ENCODE data around the gene MTFP1.

DNA sequence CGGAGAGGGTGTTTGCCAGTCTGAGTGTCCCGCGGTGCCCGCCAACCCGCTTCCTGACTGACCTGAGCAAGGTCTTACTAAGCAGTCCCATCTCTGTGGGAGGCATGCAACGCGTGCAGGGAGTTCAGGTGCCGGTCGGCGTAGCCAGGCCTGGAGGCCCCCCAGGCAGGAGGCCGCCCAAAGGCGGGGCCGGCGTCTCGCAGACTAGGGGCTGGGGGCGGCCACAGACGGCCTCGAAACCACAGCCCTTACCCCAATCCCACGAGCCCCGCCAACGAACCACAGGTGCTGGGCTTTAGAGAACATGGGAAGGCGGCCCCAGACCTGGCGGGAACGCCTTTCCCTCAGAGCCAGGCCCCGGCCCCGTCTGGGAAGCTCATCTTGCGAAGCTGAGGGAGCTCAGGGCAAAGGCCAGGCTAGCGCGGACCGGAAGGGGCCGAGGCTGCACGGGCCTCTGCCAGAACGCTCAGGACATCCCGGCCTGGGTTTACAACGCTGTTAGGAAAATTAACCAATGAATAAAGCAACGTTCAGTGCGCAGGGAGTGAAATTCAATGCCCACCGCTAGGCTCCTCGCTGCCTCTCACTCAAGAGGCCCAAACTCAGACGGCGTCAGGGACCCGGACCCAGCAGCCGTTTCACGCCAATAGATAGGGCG lies 2.1 kb upstream of the MTFP1 start:
- TF ChIP-seq, protein P1, sequence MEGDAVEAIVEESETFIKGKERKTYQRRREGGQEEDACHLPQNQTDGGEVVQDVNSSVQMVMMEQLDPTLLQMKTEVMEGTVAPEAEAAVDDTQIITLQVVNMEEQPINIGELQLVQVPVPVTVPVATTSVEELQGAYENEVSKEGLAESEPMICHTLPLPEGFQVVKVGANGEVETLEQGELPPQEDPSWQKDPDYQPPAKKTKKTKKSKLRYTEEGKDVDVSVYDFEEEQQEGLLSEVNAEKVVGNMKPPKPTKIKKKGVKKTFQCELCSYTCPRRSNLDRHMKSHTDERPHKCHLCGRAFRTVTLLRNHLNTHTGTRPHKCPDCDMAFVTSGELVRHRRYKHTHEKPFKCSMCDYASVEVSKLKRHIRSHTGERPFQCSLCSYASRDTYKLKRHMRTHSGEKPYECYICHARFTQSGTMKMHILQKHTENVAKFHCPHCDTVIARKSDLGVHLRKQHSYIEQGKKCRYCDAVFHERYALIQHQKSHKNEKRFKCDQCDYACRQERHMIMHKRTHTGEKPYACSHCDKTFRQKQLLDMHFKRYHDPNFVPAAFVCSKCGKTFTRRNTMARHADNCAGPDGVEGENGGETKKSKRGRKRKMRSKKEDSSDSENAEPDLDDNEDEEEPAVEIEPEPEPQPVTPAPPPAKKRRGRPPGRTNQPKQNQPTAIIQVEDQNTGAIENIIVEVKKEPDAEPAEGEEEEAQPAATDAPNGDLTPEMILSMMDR (IDR thresholded peaks at IDR 0.05; ENCODE audit: low read length): no peak
- TF ChIP-seq EZH2 (IDR thresholded peaks at IDR 0.05; ENCODE audit: borderline replicate concordance, low read length): no peak

All from OCI-LY1 (cell line).